Measurements from ENCODE around the gene IRF9. TPM values are rescaled to one million over a fixed set of nuclear protein-coding genes. Genes with fewer than 3 reads are reported as not detected.

Gene IRF9
- total and polyA plus RNA-seq, 2 donors from 2014 or later, result 88.9 to 141 TPM

GRCh38 chr14:24177891-24178290 lies 16.8 kb downstream of the IRF9 start:
- no peak overlapping the region for H3K4me3 ChIP-seq (ENCODE audit: low read length in 3 of 3)
- intact Hi-C loops (cut with DNase I), result no loop called here
- H3K4me1 ChIP-seq (ENCODE audit: control insufficient read depth in 2 of 3, insufficient read depth in 2 of 3, low read depth in 1 of 3, low read length in 3 of 3), result peaks cover 0 to 18% (median 15%) of the 10 kb centered on the region in 3 donors
- no peak overlapping the region for H3K27ac ChIP-seq (ENCODE audit: low read depth in 2 of 2, low read length in 2 of 2)
- no peaks in the 10 kb centered on the region for H3K9me3 ChIP-seq (ENCODE audit: control insufficient read depth in 2 of 3, insufficient read depth in 1 of 3, low read length in 3 of 3)
- peaks cover 0 to 14% (median 10%) of the 10 kb centered on the region in 3 donors for H3K36me3 ChIP-seq (ENCODE audit: control insufficient read depth in 2 of 3, insufficient read depth in 3 of 3, low read length in 3 of 3)
- no peaks in the 10 kb centered on the region for H3K27me3 ChIP-seq (ENCODE audit: control insufficient read depth, insufficient read depth, low read length)
- DNase-seq, result no peak
- FAIRE-seq, result no peak
- no peak overlapping the region for H3K9ac ChIP-seq (ENCODE audit: low read length in 3 of 3)
- TF ChIP-seq CTCF (IDR thresholded peaks at IDR 0.05; ENCODE audit: borderline replicate concordance, extremely low read depth, insufficient read depth), result no peak

GRCh38 chr14:24178399-24179178 lies 17.5 kb downstream of the IRF9 start:
- H3K9ac ChIP-seq (ENCODE audit: low read length in 3 of 3), result no peak overlapping the region
- peak in 1 of 5 donors; percentile 47 for DNase-seq
- no peak for TF ChIP-seq CTCF (IDR thresholded peaks at IDR 0.05; ENCODE audit: borderline replicate concordance, extremely low read depth, insufficient read depth)
- no peak for FAIRE-seq
- H3K27me3 ChIP-seq (ENCODE audit: control insufficient read depth, insufficient read depth, low read length), result no peaks in the 10 kb centered on the region
- no peaks in the 10 kb centered on the region for H3K9me3 ChIP-seq (ENCODE audit: control insufficient read depth in 2 of 3, insufficient read depth in 1 of 3, low read length in 3 of 3)
- peaks cover 0 to 21% (median 12%) of the 10 kb centered on the region in 3 donors for H3K36me3 ChIP-seq (ENCODE audit: control insufficient read depth in 2 of 3, insufficient read depth in 3 of 3, low read length in 3 of 3)
- H3K4me3 ChIP-seq (ENCODE audit: low read length in 3 of 3), result no peak overlapping the region
- H3K27ac ChIP-seq (ENCODE audit: low read depth in 2 of 2, low read length in 2 of 2), result peak overlapping the region in 1 of 2 donors; percentile 17
- intact Hi-C loops (cut with DNase I), result no loop called here
- peaks cover 0 to 18% (median 15%) of the 10 kb centered on the region in 3 donors for H3K4me1 ChIP-seq (ENCODE audit: control insufficient read depth in 2 of 3, insufficient read depth in 2 of 3, low read depth in 1 of 3, low read length in 3 of 3)

- intact Hi-C loops (cut with DNase I), result no loop called here
- Histone ChIP-seq H3K4me1 (ENCODE audit: control insufficient read depth in 2 of 3, insufficient read depth in 2 of 3, low read depth in 1 of 3, low read length in 3 of 3) (peaks cover 0 to 18% (median 15%) of the 10 kb centered on the region in 3 donors), H3K27me3 (ENCODE audit: control insufficient read depth, insufficient read depth, low read length) (no peaks in the 10 kb centered on the region), H3K9me3 (ENCODE audit: control insufficient read depth in 2 of 3, insufficient read depth in 1 of 3, low read length in 3 of 3) (no peaks in the 10 kb centered on the region), H3K27ac (ENCODE audit: low read depth in 2 of 2, low read length in 2 of 2) (peak overlapping the region; percentile 71 to 85), H3K36me3 (ENCODE audit: control insufficient read depth in 2 of 3, insufficient read depth in 3 of 3, low read length in 3 of 3) (peaks cover 0 to 27% (median 18%) of the 10 kb centered on the region in 3 donors), H3K9ac (ENCODE audit: low read length in 3 of 3) (peak overlapping the region in 1 of 3 donors; percentile 67), H3K4me3 (ENCODE audit: low read length in 3 of 3) (no peak overlapping the region)
- TF ChIP-seq CTCF (IDR thresholded peaks at IDR 0.05; ENCODE audit: borderline replicate concordance, extremely low read depth, insufficient read depth), result no peak
- FAIRE-seq (no peak), DNase-seq (no peak)
Measured at GRCh38 chr14:24179294-24179960, 18.4 kb downstream of the IRF9 start.
